Measurements from ENCODE around the gene SH3RF3. TPM values are rescaled to one million over a fixed set of nuclear protein-coding genes. Genes with fewer than 3 reads are reported as not detected.

Gene SH3RF3
- total and polyA plus RNA-seq, 9 of the 15 experiments (the other 6 are each of a cell fraction or from before 2014, with no cell fraction given): 0.02 TPM; not detected in 8

DNA sequence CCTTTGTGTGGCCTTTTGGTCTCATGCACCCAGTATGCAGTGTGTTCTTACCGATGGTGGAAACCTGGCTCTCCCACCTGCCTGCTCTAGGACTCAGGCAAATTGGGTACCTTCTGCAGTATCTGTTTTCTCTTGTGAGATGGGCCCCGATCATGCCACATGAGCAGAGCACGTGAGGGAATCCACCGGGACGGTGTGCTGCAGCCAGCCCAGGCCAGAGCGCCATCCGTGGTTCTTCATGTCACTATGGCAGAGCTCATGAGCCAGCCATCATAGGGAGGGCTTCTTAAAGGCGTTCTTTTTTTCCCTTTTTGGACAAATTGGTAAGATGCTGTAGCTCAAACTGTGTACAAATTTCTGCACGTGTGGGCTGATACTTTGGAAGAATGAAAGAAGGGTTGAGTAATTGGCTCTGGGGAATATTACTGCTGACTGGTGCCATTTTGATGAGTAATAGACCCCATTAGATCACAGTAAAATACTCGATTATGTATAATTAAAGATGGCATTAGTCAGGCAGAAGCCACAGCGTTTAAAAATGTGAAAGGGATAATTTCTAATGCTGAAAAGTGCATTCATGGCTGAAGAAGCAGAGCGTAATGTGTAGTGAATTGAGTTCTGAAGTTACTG, 19.2 kb downstream of the SH3RF3 start:
- H3K4me1 ChIP-seq (replicated peaks in 1 of 2; ENCODE audit: control insufficient read depth in 2 of 2, insufficient read depth in 2 of 2, low read length in 2 of 2): no peaks in the 10 kb centered on the region

More for the DNA sequence above, 19.2 kb downstream of the SH3RF3 start:
- in situ Hi-C loops (cut with MboI): no loop called here
- intact Hi-C loops (cut with micrococcal nuclease): no loop called here
- H3K4me3 ChIP-seq: no peak overlapping the region
- H3K9me3 ChIP-seq (replicated peaks; ENCODE audit: control insufficient read depth, insufficient read depth, low read depth, low read length): no peaks in the 10 kb centered on the region
- ATAC-seq (no peak), DNase-seq (ENCODE audit: extremely low read depth in 1 of 4, low spot score in 3 of 4) (no peak), FAIRE-seq (no peak)
- no peak overlapping the region for H3K27ac ChIP-seq (ENCODE audit: extremely low read depth, low read depth, low read length)
- 0% methylated on average over 12 of the region's 12 CpGs for WGBS (ENCODE audit: insufficient coverage, low coverage, missing lambda C conversion rate)
- H3K9ac ChIP-seq (ENCODE audit: insufficient read depth in 1 of 2, low read depth in 2 of 2, low read length in 2 of 2): no peak overlapping the region
- CTCF ChIA-PET (ENCODE audit: low intra/inter-chr PET ratio): no interaction called here
- no peaks in the 10 kb centered on the region for H3K9me1 ChIP-seq (ENCODE audit: control insufficient read depth, insufficient read depth, low read length)
- no peak overlapping the region for H2AFZ ChIP-seq (ENCODE audit: low read depth, low read length)
- H3K4me2 ChIP-seq (ENCODE audit: insufficient read depth, low read length): no peak overlapping the region
- POLR2A ChIA-PET: interaction anchor here (0.9 kb wide), 1 partner anchor 19 kb away, joined by 6 read pairs; no protein-coding TSS in a partner anchor
- BruUV-seq (replicated peaks): no TSS peak
- H3K27me3 ChIP-seq (ENCODE audit: control insufficient read depth in 2 of 2, insufficient read depth in 2 of 2, low read length in 2 of 2): peaks cover 18 to 39% of the 10 kb centered on the region in 2 experiments; a peak in 4 of 5 replicates
- H4K20me1 ChIP-seq (replicated peaks; ENCODE audit: control insufficient read depth, insufficient read depth, low read length): no peaks in the 10 kb centered on the region
- no peaks in the 10 kb centered on the region for H3K79me2 ChIP-seq (ENCODE audit: control insufficient read depth, insufficient read depth, low read length)
- no peaks in the 10 kb centered on the region for H3K36me3 ChIP-seq (ENCODE audit: control insufficient read depth, insufficient read depth, low read length)
- TF ChIP-seq SREBF2 (CRISPR knock-in tag; IDR thresholded peaks at IDR 0.05) (no peak), TEAD2 (tag; IDR thresholded peaks at IDR 0.05) (no peak), MTF1 (CRISPR knock-in tag; IDR thresholded peaks at IDR 0.05; ENCODE audit: borderline replicate concordance) (no peak), ARID2 (IDR thresholded peaks at IDR 0.05) (no peak), NRF1 (conservative IDR thresholded peaks at IDR 0.05 in 1 of 2, IDR thresholded peaks at IDR 0.05 in 1 of 2) (no peak), TRIM28 (IDR thresholded peaks at IDR 0.05) (no peak)
- TF ChIP-seq, protein P1, sequence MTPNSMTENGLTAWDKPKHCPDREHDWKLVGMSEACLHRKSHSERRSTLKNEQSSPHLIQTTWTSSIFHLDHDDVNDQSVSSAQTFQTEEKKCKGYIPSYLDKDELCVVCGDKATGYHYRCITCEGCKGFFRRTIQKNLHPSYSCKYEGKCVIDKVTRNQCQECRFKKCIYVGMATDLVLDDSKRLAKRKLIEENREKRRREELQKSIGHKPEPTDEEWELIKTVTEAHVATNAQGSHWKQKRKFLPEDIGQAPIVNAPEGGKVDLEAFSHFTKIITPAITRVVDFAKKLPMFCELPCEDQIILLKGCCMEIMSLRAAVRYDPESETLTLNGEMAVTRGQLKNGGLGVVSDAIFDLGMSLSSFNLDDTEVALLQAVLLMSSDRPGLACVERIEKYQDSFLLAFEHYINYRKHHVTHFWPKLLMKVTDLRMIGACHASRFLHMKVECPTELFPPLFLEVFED (CRISPR knock-in tag; conservative IDR thresholded peaks at IDR 0.05): no peak
- TF ChIP-seq, protein P2, sequence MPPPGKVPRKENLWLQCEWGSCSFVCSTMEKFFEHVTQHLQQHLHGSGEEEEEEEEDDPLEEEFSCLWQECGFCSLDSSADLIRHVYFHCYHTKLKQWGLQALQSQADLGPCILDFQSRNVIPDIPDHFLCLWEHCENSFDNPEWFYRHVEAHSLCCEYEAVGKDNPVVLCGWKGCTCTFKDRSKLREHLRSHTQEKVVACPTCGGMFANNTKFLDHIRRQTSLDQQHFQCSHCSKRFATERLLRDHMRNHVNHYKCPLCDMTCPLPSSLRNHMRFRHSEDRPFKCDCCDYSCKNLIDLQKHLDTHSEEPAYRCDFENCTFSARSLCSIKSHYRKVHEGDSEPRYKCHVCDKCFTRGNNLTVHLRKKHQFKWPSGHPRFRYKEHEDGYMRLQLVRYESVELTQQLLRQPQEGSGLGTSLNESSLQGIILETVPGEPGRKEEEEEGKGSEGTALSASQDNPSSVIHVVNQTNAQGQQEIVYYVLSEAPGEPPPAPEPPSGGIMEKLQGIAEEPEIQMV (tag; conservative IDR thresholded peaks at IDR 0.05; ENCODE audit: low read depth): no peak
